Measurements from ENCODE around the gene FOSL2. TPM values are rescaled to one million over a fixed set of nuclear protein-coding genes. Genes with fewer than 3 reads are reported as not detected.

FOSL2 gene
- total RNA-seq, 1 experiment from 2014 or later: 44.8 TPM

DNA sequence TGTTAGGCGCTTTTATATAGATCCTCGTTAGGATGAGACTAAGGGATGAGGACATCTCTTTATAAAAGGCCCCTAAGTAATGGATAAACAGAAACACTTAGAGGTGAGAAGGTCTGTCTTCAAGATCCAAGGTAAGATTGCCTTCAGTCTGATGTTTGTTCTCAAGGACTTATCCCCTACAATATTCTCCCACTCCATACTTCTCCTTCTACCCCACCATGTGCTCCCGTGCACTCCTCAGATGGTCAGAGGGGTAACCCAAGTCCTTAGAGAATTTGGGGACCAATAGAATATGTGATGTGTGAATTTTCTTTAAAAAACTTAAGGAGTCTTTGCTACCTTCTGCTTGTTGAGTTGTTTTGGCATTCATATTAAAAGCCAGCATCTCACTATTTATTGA, 23.1 kb downstream of the FOSL2 start:
- Histone ChIP-seq H3K36me3 (ENCODE audit: control insufficient read depth in 1 of 2, insufficient read depth in 2 of 2, low read length in 2 of 2) (peaks cover 5 to 19% of the 10 kb centered on the region in 2 experiments; a peak in 3 of 4 replicates), H3K9ac (ENCODE audit: low read length) (no peak overlapping the region), H3K9me3 (ENCODE audit: control insufficient read depth in 1 of 2, insufficient read depth in 1 of 2, low read depth in 1 of 2, low read length in 2 of 2) (no peaks in the 10 kb centered on the region), H3K4me3 (replicated peaks in 1 of 2; ENCODE audit: low read depth in 1 of 2, low read length in 2 of 2) (no peak overlapping the region), H3K79me2 (ENCODE audit: insufficient read depth, low read length) (no peaks in the 10 kb centered on the region), H3K27ac (ENCODE audit: low read depth, low read length) (no peak overlapping the region), H3K4me1 (ENCODE audit: control insufficient read depth in 1 of 2, insufficient read depth in 2 of 2, low read length in 2 of 2) (no peaks in the 10 kb centered on the region), H3K9me2 (ENCODE audit: insufficient read depth) (no peaks in the 10 kb centered on the region), H3K27me3 (ENCODE audit: insufficient read depth, low read length) (no peaks in the 10 kb centered on the region), H2AFZ (ENCODE audit: low read depth, low read length, poor library complexity, severe bottlenecking) (no peak overlapping the region), H3K4me2 (ENCODE audit: low read length) (no peak overlapping the region), H4K20me1 (ENCODE audit: insufficient read depth) (no peaks in the 10 kb centered on the region)
- BruUV-seq (replicated peaks): TSS peak; percentile 27
- ChIA-PET CTCF (no interaction called here), POLR2A (no interaction called here), RAD21 (ENCODE audit: low non-redundant PET in 1 of 2, low total read pairs in 2 of 2, uncharacterized antibody in 2 of 2, unreplicated experiment in 2 of 2) (no interaction called here)
- ATAC-seq (no peak), DNase-seq (ENCODE audit: low read depth, low spot score) (no peak)
- intact Hi-C loops (cut with micrococcal nuclease): no loop called here
- TF ChIP-seq, protein P1, sequence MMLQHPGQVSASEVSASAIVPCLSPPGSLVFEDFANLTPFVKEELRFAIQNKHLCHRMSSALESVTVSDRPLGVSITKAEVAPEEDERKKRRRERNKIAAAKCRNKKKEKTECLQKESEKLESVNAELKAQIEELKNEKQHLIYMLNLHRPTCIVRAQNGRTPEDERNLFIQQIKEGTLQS (IDR thresholded peaks at IDR 0.05): no peak

- Histone ChIP-seq H3K36me3 (ENCODE audit: control insufficient read depth in 1 of 2, insufficient read depth in 2 of 2, low read length in 2 of 2) (peaks cover 2 to 7% of the 10 kb centered on the region in 2 experiments; a peak in 1 of 4 replicates), H3K79me2 (ENCODE audit: insufficient read depth, low read length) (no peaks in the 10 kb centered on the region), H3K4me3 (replicated peaks in 1 of 2; ENCODE audit: low read depth in 1 of 2, low read length in 2 of 2) (no peak overlapping the region), H3K9me3 (ENCODE audit: control insufficient read depth in 1 of 2, insufficient read depth in 1 of 2, low read depth in 1 of 2, low read length in 2 of 2) (no peaks in the 10 kb centered on the region), H2AFZ (ENCODE audit: low read depth, low read length, poor library complexity, severe bottlenecking) (no peak overlapping the region), H3K4me2 (ENCODE audit: low read length) (no peak overlapping the region), H3K4me1 (ENCODE audit: control insufficient read depth in 1 of 2, insufficient read depth in 2 of 2, low read length in 2 of 2) (no peaks in the 10 kb centered on the region), H3K27ac (ENCODE audit: low read depth, low read length) (no peak overlapping the region), H3K9me2 (ENCODE audit: insufficient read depth) (no peaks in the 10 kb centered on the region), H3K9ac (ENCODE audit: low read length) (no peak overlapping the region), H3K27me3 (ENCODE audit: insufficient read depth, low read length) (no peaks in the 10 kb centered on the region), H4K20me1 (ENCODE audit: insufficient read depth) (no peaks in the 10 kb centered on the region)
- RAD21 ChIA-PET (ENCODE audit: low non-redundant PET in 1 of 2, low total read pairs in 2 of 2, uncharacterized antibody in 2 of 2, unreplicated experiment in 2 of 2): no interaction called here
- intact Hi-C loops (cut with micrococcal nuclease): no loop called here
- no TSS peak for BruUV-seq (replicated peaks)
- DNase-seq (ENCODE audit: low read depth, low spot score): no peak
- POLR2A ChIA-PET: no interaction called here
- CTCF ChIA-PET: interaction anchor here (0.7 kb wide), 1 partner anchor 477 kb away, joined by 6 read pairs; no protein-coding TSS in a partner anchor
- ATAC-seq: no peak; the same call in 1 of the 2 replicates
- TF ChIP-seq EZH2phosphoT487 (IDR thresholded peaks at IDR 0.05; ENCODE audit: borderline replicate concordance) (no peak), CEBPB (IDR thresholded peaks at IDR 0.05; ENCODE audit: low read depth) (no peak), CTCF (IDR thresholded peaks at IDR 0.05 in 2 of 3, conservative IDR thresholded peaks at IDR 0.05 in 1 of 3; ENCODE audit: borderline replicate concordance in 1 of 3, insufficient read depth in 1 of 3, low read depth in 2 of 3, low read length in 2 of 3) (no peak), POLR2AphosphoS5 (IDR thresholded peaks at IDR 0.05; ENCODE audit: low read depth, low read length) (no peak), TCF7L2 (IDR thresholded peaks at IDR 0.05; ENCODE audit: borderline replicate concordance, extremely low read depth, insufficient read depth, insufficient read length) (no peak), ZBTB33 (IDR thresholded peaks at IDR 0.05; ENCODE audit: extremely low read depth, insufficient replicate concordance, low read length) (no peak), ZNF274 (IDR thresholded peaks at IDR 0.05; ENCODE audit: low read depth, low read length) (no peak), YY1 (IDR thresholded peaks at IDR 0.05; ENCODE audit: extremely low read depth, insufficient replicate concordance, low read depth, low read length) (no peak), FOSL1 (IDR thresholded peaks at IDR 0.05; ENCODE audit: low read depth) (no peak), SIN3A (IDR thresholded peaks at IDR 0.05; ENCODE audit: low read depth) (no peak), POLR2A (IDR thresholded peaks at IDR 0.05; ENCODE audit: borderline replicate concordance, extremely low read depth, insufficient read depth, insufficient read length) (no peak), ZFX (IDR thresholded peaks at IDR 0.05) (no peak), ELF1 (IDR thresholded peaks at IDR 0.05; ENCODE audit: borderline replicate concordance, low read depth) (no peak), CBX3 (IDR thresholded peaks at IDR 0.05; ENCODE audit: low read depth) (no peak), SP1 (IDR thresholded peaks at IDR 0.05; ENCODE audit: low read depth) (no peak)
Observed at GRCh38 chr2:28419003-28419402, 26.3 kb downstream of the FOSL2 start.

Measured in HCT116 (cell line).